Breast epithelium (tissue), 4 donors: ENCODE measurements around the gene MIEF1. TPM values are rescaled to one million over a fixed set of nuclear protein-coding genes. Genes with fewer than 3 reads are reported as not detected.

ENCODE experiments used
- DNase-seq, 2 donors: peaks; one replicate each; pipeline ENCODE4 v3.0.0-alpha.2; 2019; ENCODE audit warnings: low spot score in 2 of 2
- H3K27ac ChIP-seq, 2 donors: fragments of 200-600 bp; sonication (generic) in 1 of 2; one replicate each; pipeline ENCODE4 v1.5.1; 2016 to 2019; ENCODE audit warnings: mild to moderate bottlenecking in 1 of 2
- H3K27me3 ChIP-seq, 2 donors: fragments of 200-600 bp; sonication (generic) in 1 of 2; one replicate each; pipeline versions ENCODE4 v1.5.1 to v1.6.0; 2017 to 2019; ENCODE audit warnings: control low read depth in 1 of 2, mild to moderate bottlenecking in 1 of 2
- H3K36me3 ChIP-seq: fragments of 200-600 bp; one replicate; pipeline ENCODE4 v1.5.1; 2019
- H3K4me1 ChIP-seq, 2 donors: fragments of 200-600 bp; sonication (generic); one replicate each; pipeline ENCODE4 v1.5.1; 2016 to 2019; ENCODE audit warnings: control low read depth in 1 of 2
- H3K4me3 ChIP-seq, 3 donors: fragments of 200-600 bp; sonication (generic); 1 replicate in 2 of 3; 2 replicates in 1 of 3; pipeline ENCODE4 v1.5.1; 2016 to 2019; ENCODE audit warnings: mild to moderate bottlenecking in 3 of 3, moderate library complexity in 2 of 3
- H3K9me3 ChIP-seq, 2 donors: fragments of 200-600 bp; sonication (generic) in 1 of 2; one replicate each; pipeline ENCODE4 v1.5.1; 2016 to 2019; ENCODE audit warnings: control low read depth in 1 of 2
- CTCF ChIP-seq, 3 donors: fragments of 450-650 bp; IDR thresholded peaks; one replicate each; pipeline ENCODE4 v1.5.1; 2016 to 2017; ENCODE audit warnings: antibody characterized with exemption in 3 of 3, mild to moderate bottlenecking in 3 of 3, moderate library complexity in 3 of 3
- POLR2A ChIP-seq: fragments of 450-650 bp; IDR thresholded peaks from one replicate; pipeline ENCODE4 v1.6.1; 2016; ENCODE audit warnings: antibody characterized with exemption, mild to moderate bottlenecking, moderate library complexity
- POLR2AphosphoS5 ChIP-seq, 3 donors: sonication (generic); formaldehyde crosslinking; IDR thresholded peaks; one replicate each; pipeline ENCODE4 v1.6.1; 2017; ENCODE audit warnings: antibody characterized with exemption in 3 of 3
- intact Hi-C: fragments of 100-400 bp; cut with DNase I; formaldehyde crosslinking; loops from one replicate; pipeline ENCODE4 v1.15.1; 2023; ENCODE audit warnings: low total_unique reads
- total RNA-seq, 3 donors: library from RNA; depleted of rRNA; stranded (reverse); fragments of >200 nt; gene quantifications; one replicate each; pipeline ENCODE4 v1.1.0, GENCODE V29; 2016

Gene MIEF1
- total RNA-seq, 3 donors from 2014 or later: 19.7 to 24.3 (median 22.9) TPM

GRCh38 chr22:39546889-39547586 lies 44.9 kb downstream of the MIEF1 start:
- Histone ChIP-seq H3K36me3 (no peaks in the 10 kb centered on the region), H3K4me3 (no peak overlapping the region), H3K4me1 (no peaks in the 10 kb centered on the region), H3K27me3 (peaks cover 0 to 42% of the 10 kb centered on the region in 2 donors), H3K27ac (no peak overlapping the region), H3K9me3 (no peaks in the 10 kb centered on the region)
- no peak for DNase-seq
- TF ChIP-seq POLR2A (no peak), POLR2AphosphoS5 (IDR thresholded peaks at IDR 0.05) (no peak), CTCF (IDR thresholded peaks at IDR 0.05) (no peak)
- intact Hi-C loops: no loop called here

- no peaks in the 10 kb centered on the region for H3K36me3 ChIP-seq
- H3K27me3 ChIP-seq: peaks cover 0 to 42% of the 10 kb centered on the region in 2 donors
- no peaks in the 10 kb centered on the region for H3K9me3 ChIP-seq
- no peaks in the 10 kb centered on the region for H3K4me1 ChIP-seq
- H3K4me3 ChIP-seq: no peak overlapping the region
- TF ChIP-seq POLR2A (no peak), CTCF (IDR thresholded peaks at IDR 0.05) (no peak), POLR2AphosphoS5 (IDR thresholded peaks at IDR 0.05) (no peak)
- intact Hi-C loops: no loop called here
- DNase-seq: no peak
- no peak overlapping the region for H3K27ac ChIP-seq
Measured at GRCh38 chr22:39547587-39547947, 45.5 kb downstream of the MIEF1 start.

- Histone ChIP-seq H3K4me3 (no peak overlapping the region), H3K4me1 (peaks cover 0 to 3% of the 10 kb centered on the region in 2 donors), H3K27ac (no peak overlapping the region), H3K9me3 (no peaks in the 10 kb centered on the region), H3K36me3 (no peaks in the 10 kb centered on the region), H3K27me3 (peaks cover 1 to 37% of the 10 kb centered on the region in 2 donors)
- TF ChIP-seq CTCF (IDR thresholded peaks at IDR 0.05) (no peak), POLR2AphosphoS5 (IDR thresholded peaks at IDR 0.05) (no peak), POLR2A (no peak)
- intact Hi-C loops: no loop called here
- no peak for DNase-seq
Measured at GRCh38 chr22:39553429-39553828, 51.3 kb downstream of the MIEF1 start.

GRCh38 chr22:39554151-39554550 lies 52.1 kb downstream of the MIEF1 start:
- Histone ChIP-seq H3K36me3 (no peaks in the 10 kb centered on the region), H3K9me3 (no peaks in the 10 kb centered on the region), H3K4me3 (no peak overlapping the region), H3K27ac (no peak overlapping the region), H3K27me3 (peaks cover 5 to 39% of the 10 kb centered on the region in 2 donors), H3K4me1 (peaks cover 0 to 4% of the 10 kb centered on the region in 2 donors)
- DNase-seq: no peak
- intact Hi-C loops: no loop called here
- no peak for TF ChIP-seq CTCF (IDR thresholded peaks at IDR 0.05)
- TF ChIP-seq POLR2AphosphoS5 (IDR thresholded peaks at IDR 0.05): no peak
- TF ChIP-seq POLR2A: no peak

- H3K27me3 ChIP-seq: peaks cover 8 to 40% of the 10 kb centered on the region in 2 donors
Measured at GRCh38 chr22:39556970-39557841, 55.1 kb downstream of the MIEF1 start.

More at GRCh38 chr22:39556970-39557841, 55.1 kb downstream of the MIEF1 start:
- DNase-seq: no peak
- Histone ChIP-seq H3K4me3 (peak overlapping the region in 2 of 3 donors; percentile 40 to 65), H3K36me3 (no peaks in the 10 kb centered on the region), H3K4me1 (peaks cover 0 to 4% of the 10 kb centered on the region in 2 donors), H3K9me3 (no peaks in the 10 kb centered on the region), H3K27ac (no peak overlapping the region)
- TF ChIP-seq POLR2A: no peak
- intact Hi-C loops: no loop called here
